ENCODE results near the gene CNIH3. TPM values are rescaled to one million over a fixed set of nuclear protein-coding genes. Genes with fewer than 3 reads are reported as not detected.

Gene CNIH3
- total and polyA plus RNA-seq, 2 donors (not counting 3 experiments of a cell fraction or from before 2014, with no cell fraction given), result 1.3 to 2.5 TPM

DNA sequence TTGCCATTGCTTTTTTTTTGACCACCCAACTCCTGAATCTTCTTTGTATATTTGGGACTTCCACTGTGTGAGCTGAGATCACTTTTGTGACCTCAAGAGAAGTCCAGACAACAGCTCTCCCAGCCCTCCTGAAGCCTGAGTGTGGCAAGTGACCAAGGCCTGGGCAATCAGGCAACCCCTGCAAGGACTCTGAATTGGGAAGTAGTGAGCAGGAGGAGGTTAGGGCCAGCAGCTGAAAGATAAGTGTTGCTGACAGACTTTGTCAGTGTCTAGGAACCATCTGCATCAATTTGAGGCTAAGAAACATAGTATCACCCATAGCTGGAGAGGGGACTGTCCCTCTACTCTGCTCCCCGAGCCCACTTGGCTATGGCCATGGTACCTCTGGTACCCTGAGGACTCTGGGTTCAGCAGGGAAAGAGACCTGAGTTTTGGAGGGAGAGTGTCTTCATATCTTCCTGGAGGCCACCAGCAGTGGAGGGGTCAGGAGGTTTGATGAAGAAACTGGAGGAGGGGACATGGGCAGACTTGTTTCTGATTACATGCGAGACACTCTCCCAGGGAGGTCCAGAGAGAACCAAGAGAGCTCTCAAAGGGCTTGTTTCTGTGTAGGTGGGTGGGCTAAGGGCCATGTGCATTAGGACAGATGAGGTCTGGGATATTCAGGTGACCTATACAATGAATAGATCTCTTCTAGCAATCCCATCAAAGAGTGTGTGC, 166.3 kb downstream of the CNIH3 start:
- no peak for FAIRE-seq
- intact Hi-C loops (cut with micrococcal nuclease), result no loop called here
- TF ChIP-seq, protein P1, sequence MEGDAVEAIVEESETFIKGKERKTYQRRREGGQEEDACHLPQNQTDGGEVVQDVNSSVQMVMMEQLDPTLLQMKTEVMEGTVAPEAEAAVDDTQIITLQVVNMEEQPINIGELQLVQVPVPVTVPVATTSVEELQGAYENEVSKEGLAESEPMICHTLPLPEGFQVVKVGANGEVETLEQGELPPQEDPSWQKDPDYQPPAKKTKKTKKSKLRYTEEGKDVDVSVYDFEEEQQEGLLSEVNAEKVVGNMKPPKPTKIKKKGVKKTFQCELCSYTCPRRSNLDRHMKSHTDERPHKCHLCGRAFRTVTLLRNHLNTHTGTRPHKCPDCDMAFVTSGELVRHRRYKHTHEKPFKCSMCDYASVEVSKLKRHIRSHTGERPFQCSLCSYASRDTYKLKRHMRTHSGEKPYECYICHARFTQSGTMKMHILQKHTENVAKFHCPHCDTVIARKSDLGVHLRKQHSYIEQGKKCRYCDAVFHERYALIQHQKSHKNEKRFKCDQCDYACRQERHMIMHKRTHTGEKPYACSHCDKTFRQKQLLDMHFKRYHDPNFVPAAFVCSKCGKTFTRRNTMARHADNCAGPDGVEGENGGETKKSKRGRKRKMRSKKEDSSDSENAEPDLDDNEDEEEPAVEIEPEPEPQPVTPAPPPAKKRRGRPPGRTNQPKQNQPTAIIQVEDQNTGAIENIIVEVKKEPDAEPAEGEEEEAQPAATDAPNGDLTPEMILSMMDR (IDR thresholded peaks at IDR 0.05; ENCODE audit: extremely low read depth in 1 of 2, insufficient read depth in 1 of 2, low read depth in 1 of 2, low read length in 2 of 2), result no peak
- TF ChIP-seq POLR2A (IDR thresholded peaks at IDR 0.05; ENCODE audit: low read depth, low read length) (no peak), GATA2 (IDR thresholded peaks at IDR 0.05; ENCODE audit: insufficient read depth, insufficient read length, low read depth, low read length) (no peak), POLR2AphosphoS5 (IDR thresholded peaks at IDR 0.05; ENCODE audit: insufficient read depth, low read depth, low read length) (no peak), JUN (IDR thresholded peaks at IDR 0.05; ENCODE audit: borderline replicate concordance, insufficient read depth, insufficient read length, low read depth) (no peak), EZH2 (IDR thresholded peaks at IDR 0.05; ENCODE audit: borderline replicate concordance, low read depth, low read length, severe bottlenecking) (no peak), MYC (IDR thresholded peaks at IDR 0.05; ENCODE audit: low read depth, low read length) (no peak), FOS (IDR thresholded peaks at IDR 0.05; ENCODE audit: borderline replicate concordance, insufficient read depth, low read length) (no peak)
- TF ChIP-seq, protein P2, sequence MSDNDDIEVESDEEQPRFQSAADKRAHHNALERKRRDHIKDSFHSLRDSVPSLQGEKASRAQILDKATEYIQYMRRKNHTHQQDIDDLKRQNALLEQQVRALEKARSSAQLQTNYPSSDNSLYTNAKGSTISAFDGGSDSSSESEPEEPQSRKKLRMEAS (IDR thresholded peaks at IDR 0.05; ENCODE audit: insufficient read depth, insufficient read length), result no peak

More for the DNA sequence above, 166.3 kb downstream of the CNIH3 start:
- Histone ChIP-seq H3K9me3 (replicated peaks; ENCODE audit: control insufficient read depth, insufficient read depth, low read length) (no peaks in the 10 kb centered on the region), H3K4me3 (replicated peaks in 1 of 3; ENCODE audit: insufficient read depth in 1 of 3, low read depth in 1 of 3, low read length in 3 of 3) (no peak overlapping the region), H4K20me1 (replicated peaks; ENCODE audit: control insufficient read depth, extremely low read depth, insufficient read depth, low read length) (peaks cover 2% of the 10 kb centered on the region), H3K9me1 (replicated peaks; ENCODE audit: control insufficient read depth, extremely low read depth, insufficient read depth, low read length) (no peaks in the 10 kb centered on the region), H3K9ac (replicated peaks; ENCODE audit: extremely low read depth, insufficient read depth, low read length) (no peak overlapping the region), H2AFZ (ENCODE audit: low read depth, low read length) (no peak overlapping the region), H3K4me1 (ENCODE audit: control insufficient read depth, extremely low read depth, insufficient read depth, low read length) (no peaks in the 10 kb centered on the region), H3K4me2 (ENCODE audit: insufficient read depth, low read length) (no peak overlapping the region), H3K36me3 (ENCODE audit: control insufficient read depth in 2 of 2, extremely low read depth in 1 of 2, insufficient read depth in 2 of 2, low read length in 2 of 2) (no peaks in the 10 kb centered on the region), H3K27ac (ENCODE audit: insufficient read depth, low read depth, low read length) (no peak overlapping the region), H3K79me2 (ENCODE audit: control insufficient read depth, insufficient read depth, low read length) (no peaks in the 10 kb centered on the region), H3K27me3 (ENCODE audit: control insufficient read depth in 2 of 2, insufficient read depth in 2 of 2, low read length in 2 of 2) (peaks cover 0 to 4% of the 10 kb centered on the region in 2 experiments)
- ChIA-PET POLR2A (no interaction called here), CTCF (interaction anchor here (1.2 kb wide), 1 partner anchor 70 kb away, joined by 5 read pairs; no protein-coding TSS in a partner anchor)
- DNase-seq (ENCODE audit: low read depth, low spot score), result no peak
- dilution Hi-C loops (cut with MboI; ENCODE audit: extremely low pct_ligation_motif_present, low sequenced_read_pairs), result no loop called here
- BruUV-seq (replicated peaks), result no TSS peak

Data from endothelial cell of umbilical vein (primary cell).